Stimulated activated CD4-positive, alpha-beta T cell treated with anti-CD3 and anti-CD28 coated beads, TNF-alpha, amount 100 ng/mL, for 24 hours (primary cell): Measurements from ENCODE around the gene MCM3.
A peak's percentile ranks its signal among the peaks of the same experiment; 100 is the strongest.

Experiments used
- DNase-seq, 3 experiments: peaks; one replicate each; pipeline ENCODE4 v3.0.0-alpha.2; 2020; ENCODE audit warnings: low read depth in 3 of 3

The MCM3 gene

GRCh38 chr6:52251113-52251512 is 33.4 kb downstream of the MCM3 start:
- no peak for DNase-seq

GRCh38 chr6:52249078-52249477 is 35.5 kb downstream of the MCM3 start:
- no peak for DNase-seq

GRCh38 chr6:52245425-52245824 is 39.1 kb downstream of the MCM3 start:
- DNase-seq = no peak

GRCh38 chr6:52244400-52244799 is 40.1 kb downstream of the MCM3 start, which contains the start of gene IL17F:
TSS of gene IL17F (minus strand) at chr6:52244500. CDS start at chr6:52244429, 71 bp downstream.
- DNase-seq = no peak

- no peak for DNase-seq
These were observed 41.2 kb downstream of the MCM3 start for GRCh38 chr6:52243282-52243893.

- no peak for DNase-seq
These were observed 42.7 kb downstream of the MCM3 start for GRCh38 chr6:52241819-52242218.

GRCh38 chr6:52233975-52234823 is 50.3 kb downstream of the MCM3 start:
- peak in 1 of 3 experiments; percentile 47 for DNase-seq

GRCh38 chr6:52233005-52233404 is 51.5 kb downstream of the MCM3 start:
- no peak for DNase-seq

- peak in 1 of 3 experiments; percentile 32 for DNase-seq
These were observed 53.0 kb downstream of the MCM3 start for GRCh38 chr6:52231406-52232127.

GRCh38 chr6:52230685-52231084 is 53.9 kb downstream of the MCM3 start:
- DNase-seq = no peak

GRCh38 chr6:52227495-52227894 is 57.0 kb downstream of the MCM3 start:
- peak; percentile 33 to 69 (median 56) for DNase-seq

- peak in 2 of 3 experiments; percentile 17 to 57 for DNase-seq
These were observed 63.2 kb downstream of the MCM3 start for GRCh38 chr6:52221302-52221701.

- no peak for DNase-seq
These were observed 66.8 kb downstream of the MCM3 start for GRCh38 chr6:52217761-52218160.

GRCh38 chr6:52216932-52217575 is 67.5 kb downstream of the MCM3 start:
- DNase-seq = no peak

GRCh38 chr6:52215787-52216186 is 68.8 kb downstream of the MCM3 start:
- DNase-seq = no peak
